Fibroblast of lung (primary cell): ENCODE measurements around the gene DNMT3B. TPM values are rescaled to one million over a fixed set of nuclear protein-coding genes. Genes with fewer than 3 reads are reported as not detected.
A peak's percentile ranks its signal among the peaks of the same experiment; 100 is the strongest.

ENCODE experiments used
- DNase-seq, 2 donors: peaks; one replicate each; pipeline versions ENCODE4 v3.0.0 to v3.0.0-alpha.2; 2010; ENCODE audit warnings: low read depth in 2 of 2
- H2AFZ ChIP-seq: 2 replicates; pipeline ENCODE4 v1.5.1; 2012; ENCODE audit warnings: low read length, control low read depth, inconsistent platforms
- H3K27ac ChIP-seq: 2 replicates; pipeline ENCODE4 v1.5.1; 2011; ENCODE audit warnings: low read length, control low read depth; ENCODE audit not compliant: insufficient read depth
- H3K27me3 ChIP-seq: 2 replicates; pipeline ENCODE4 v1.5.1; 2011; ENCODE audit warnings: mild to moderate bottlenecking, low read length; ENCODE audit not compliant: control insufficient read depth, insufficient read depth
- H3K36me3 ChIP-seq: 2 replicates; pipeline ENCODE4 v1.5.1; 2011; ENCODE audit warnings: low read length; ENCODE audit not compliant: control insufficient read depth, insufficient read depth
- H3K4me1 ChIP-seq: 2 replicates; pipeline ENCODE4 v1.5.1; 2011; ENCODE audit warnings: low read length; ENCODE audit not compliant: control insufficient read depth, insufficient read depth; ENCODE audit errors: extremely low read depth
- H3K4me2 ChIP-seq: 2 replicates; pipeline ENCODE4 v1.5.1; 2011; ENCODE audit warnings: low read length, control low read depth; ENCODE audit not compliant: insufficient read depth; ENCODE audit errors: extremely low read depth
- H3K4me3 ChIP-seq, 4 experiments: fragments of 200-600 bp in 1 of 4; sonication (generic) in 1 of 4; replicated peaks in 1 of 4; 2 replicates each; pipeline ENCODE4 v1.5.1; 2011 to 2016; ENCODE audit warnings: low read length in 4 of 4, low read depth in 3 of 4, mild to moderate bottlenecking in 3 of 4, control low read depth in 2 of 4, inconsistent platforms in 1 of 4, mixed read lengths in 1 of 4; ENCODE audit not compliant: insufficient read depth in 1 of 4; ENCODE audit errors: control extremely low read depth in 1 of 4
- H3K79me2 ChIP-seq: 2 replicates; pipeline ENCODE4 v1.5.1; 2012; ENCODE audit warnings: mild to moderate bottlenecking, low read length, inconsistent platforms; ENCODE audit not compliant: control insufficient read depth, insufficient read depth
- H3K9ac ChIP-seq: 2 replicates; pipeline ENCODE4 v1.5.1; 2011; ENCODE audit warnings: mild to moderate bottlenecking, low read length, control low read depth; ENCODE audit not compliant: insufficient read depth
- H3K9me3 ChIP-seq: 2 replicates; pipeline ENCODE4 v1.5.1; 2012; ENCODE audit warnings: low read depth, low read length; ENCODE audit not compliant: control insufficient read depth, insufficient read depth
- H4K20me1 ChIP-seq: 2 replicates; pipeline ENCODE4 v1.5.1; 2011; ENCODE audit warnings: low read length; ENCODE audit not compliant: control insufficient read depth, insufficient read depth; ENCODE audit errors: extremely low read depth
- CTCF ChIP-seq, 2 donors: IDR thresholded peaks in 1 of 2; conservative IDR thresholded peaks in 1 of 2; 1 replicate in 1 of 2; 2 replicates in 1 of 2; pipeline ENCODE4 v1.5.1; 2011 to 2012; ENCODE audit warnings: low read length in 2 of 2, control low read depth in 1 of 2, inconsistent platforms in 1 of 2, low read depth in 1 of 2, mild to moderate bottlenecking in 1 of 2
- EZH2 ChIP-seq: IDR thresholded peaks from 2 replicates; pipeline ENCODE4 v1.5.1; 2012; ENCODE audit warnings: low read length, control low read depth, mild to moderate bottlenecking; ENCODE audit errors: missing control alignments
- polyA plus RNA-seq, 2 donors: library from polyadenylated mRNA; depleted of rRNA in 1 of 2; stranded (reverse) in 1 of 2; unstranded in 1 of 2; fragments of >200 nt; gene quantifications; 2 replicates each; pipeline ENCODE4 v1.2.1, GENCODE V29; 2011 to 2012; ENCODE audit warnings: missing spikeins in 1 of 2
- total RNA-seq: library from RNA; depleted of rRNA; stranded (reverse); fragments of >200 nt; gene quantifications from 2 replicates; pipeline ENCODE4 v1.2.1, GENCODE V29; 2014

The DNMT3B gene
- total and polyA plus RNA-seq, 2 donors (not counting 1 experiment from before 2014, with no cell fraction given), result 1.1 to 3.1 TPM

GRCh38 chr20:32830437-32830836 lies 68.3 kb downstream of the DNMT3B start:
- Histone ChIP-seq H3K4me3 (no peak overlapping the region), H3K4me1 (peaks cover 2% of the 10 kb centered on the region), H3K79me2 (peaks cover 75% of the 10 kb centered on the region), H2AFZ (no peak overlapping the region), H3K27me3 (no peaks in the 10 kb centered on the region), H4K20me1 (peaks cover 1% of the 10 kb centered on the region), H3K9me3 (no peaks in the 10 kb centered on the region), H3K27ac (no peak overlapping the region), H3K4me2 (no peak overlapping the region), H3K9ac (no peak overlapping the region), H3K36me3 (peaks cover 6% of the 10 kb centered on the region)
- peak; percentile 41 to 53 for DNase-seq
- TF ChIP-seq EZH2 (no peak), CTCF (conservative IDR thresholded peaks at IDR 0.05 in 1 of 2, IDR thresholded peaks at IDR 0.05 in 1 of 2; ENCODE audit: low read depth in 1 of 2, low read length in 2 of 2) (no peak)

- TF ChIP-seq CTCF (conservative IDR thresholded peaks at IDR 0.05 in 1 of 2, IDR thresholded peaks at IDR 0.05 in 1 of 2; ENCODE audit: low read depth in 1 of 2, low read length in 2 of 2) (no peak), EZH2 (no peak)
- H3K9me3 ChIP-seq, result no peaks in the 10 kb centered on the region
- no peaks in the 10 kb centered on the region for H3K27me3 ChIP-seq
- no peak overlapping the region for H2AFZ ChIP-seq
- DNase-seq, result no peak
- peaks cover 4% of the 10 kb centered on the region for H3K36me3 ChIP-seq
- H3K4me2 ChIP-seq, result no peak overlapping the region
- peaks cover 2% of the 10 kb centered on the region for H3K4me1 ChIP-seq
- peaks cover 1% of the 10 kb centered on the region for H4K20me1 ChIP-seq
- peaks cover 69% of the 10 kb centered on the region for H3K79me2 ChIP-seq
- no peak overlapping the region for H3K4me3 ChIP-seq
- H3K9ac ChIP-seq, result no peak overlapping the region
- H3K27ac ChIP-seq, result no peak overlapping the region
Observed at GRCh38 chr20:32831982-32832381, 69.8 kb downstream of the DNMT3B start.

- Histone ChIP-seq H3K9ac (no peak overlapping the region), H2AFZ (no peak overlapping the region), H3K9me3 (no peaks in the 10 kb centered on the region), H3K4me2 (no peak overlapping the region), H3K27ac (no peak overlapping the region), H3K27me3 (no peaks in the 10 kb centered on the region), H4K20me1 (peaks cover 1% of the 10 kb centered on the region), H3K4me3 (no peak overlapping the region), H3K36me3 (peaks cover 4% of the 10 kb centered on the region), H3K79me2 (peaks cover 65% of the 10 kb centered on the region), H3K4me1 (peaks cover 2% of the 10 kb centered on the region)
- TF ChIP-seq EZH2 (no peak), CTCF (conservative IDR thresholded peaks at IDR 0.05 in 1 of 2, IDR thresholded peaks at IDR 0.05 in 1 of 2; ENCODE audit: low read depth in 1 of 2, low read length in 2 of 2) (no peak)
- DNase-seq, result no peak
Observed at GRCh38 chr20:32832664-32833063, 70.5 kb downstream of the DNMT3B start.
